UCSD-AML1 (cell line): Measurements from ENCODE around the gene MYO15A.
A peak's percentile ranks its signal among the peaks of the same experiment; 100 is the strongest.

Source experiments
- DNase-seq: peaks from one replicate; lab custom pipeline; 2025; ENCODE audit not compliant: unreplicated experiment; lab: John Stamatoyannopoulos, UW

MYO15A gene

GRCh38 chr17:18124345-18125126 lies 16.0 kb downstream of the MYO15A start:
- no peak for DNase-seq

DNA sequence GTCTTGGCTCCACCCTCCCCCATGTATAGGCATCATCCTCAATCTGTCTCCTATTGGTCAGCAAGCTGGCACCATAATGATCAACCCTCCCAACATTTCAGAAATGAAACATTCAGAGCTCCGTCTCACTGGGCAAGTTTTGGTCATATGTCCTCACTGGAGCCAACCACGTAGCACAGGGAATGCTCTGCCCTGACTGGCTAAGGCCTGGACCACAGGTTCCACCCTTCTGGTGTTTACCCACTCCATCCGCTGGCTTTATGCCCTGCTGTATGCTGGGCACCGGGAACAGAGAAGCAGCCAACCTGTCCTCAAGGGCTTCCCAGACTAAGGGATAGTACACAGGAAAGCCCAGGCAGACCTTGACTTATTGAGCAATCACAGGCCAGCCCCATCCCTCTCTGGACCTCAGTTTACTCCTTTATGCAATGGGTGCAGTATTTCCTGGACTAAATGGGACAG lies 20.5 kb downstream of the MYO15A start:
- DNase-seq = no peak

DNA sequence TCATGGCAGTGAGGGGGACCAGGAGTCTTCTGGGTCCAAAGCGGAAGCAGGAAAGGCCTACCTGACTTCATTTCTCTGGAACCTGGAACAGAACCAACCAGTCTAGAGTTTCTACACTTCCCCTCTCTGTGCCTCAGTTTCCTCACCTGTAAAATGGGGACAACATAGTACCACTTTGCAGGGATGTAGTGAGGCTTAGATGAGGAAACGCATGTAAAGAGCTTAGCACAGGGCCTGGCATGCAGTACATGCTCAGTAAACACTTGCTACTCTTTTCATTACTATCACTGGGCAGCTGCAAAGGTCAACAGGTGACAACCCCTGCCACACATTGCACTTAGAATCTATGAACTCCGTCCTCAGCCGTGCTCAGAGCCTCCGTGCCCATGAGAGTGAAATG lies 24.2 kb downstream of the MYO15A start:
- DNase-seq = no peak

DNA sequence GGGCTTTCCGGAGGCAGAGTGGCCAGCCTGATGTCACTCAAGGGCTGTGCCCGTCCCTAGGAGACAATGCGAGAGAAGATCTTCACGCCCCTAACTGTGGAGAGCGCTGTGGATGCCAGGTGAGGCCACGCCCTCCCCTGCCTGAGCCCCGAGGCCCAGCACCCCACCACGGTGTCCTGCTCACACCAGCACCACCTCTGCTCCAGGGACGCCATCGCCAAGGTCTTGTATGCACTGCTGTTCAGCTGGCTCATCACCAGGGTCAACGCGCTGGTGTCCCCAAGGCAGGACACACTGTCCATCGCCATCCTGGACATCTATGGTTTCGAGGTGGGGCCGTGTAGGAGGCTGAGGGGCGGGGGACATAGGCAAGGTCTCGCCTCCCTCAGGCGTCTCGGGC lies 27.8 kb downstream of the MYO15A start:
- no peak for DNase-seq

DNA sequence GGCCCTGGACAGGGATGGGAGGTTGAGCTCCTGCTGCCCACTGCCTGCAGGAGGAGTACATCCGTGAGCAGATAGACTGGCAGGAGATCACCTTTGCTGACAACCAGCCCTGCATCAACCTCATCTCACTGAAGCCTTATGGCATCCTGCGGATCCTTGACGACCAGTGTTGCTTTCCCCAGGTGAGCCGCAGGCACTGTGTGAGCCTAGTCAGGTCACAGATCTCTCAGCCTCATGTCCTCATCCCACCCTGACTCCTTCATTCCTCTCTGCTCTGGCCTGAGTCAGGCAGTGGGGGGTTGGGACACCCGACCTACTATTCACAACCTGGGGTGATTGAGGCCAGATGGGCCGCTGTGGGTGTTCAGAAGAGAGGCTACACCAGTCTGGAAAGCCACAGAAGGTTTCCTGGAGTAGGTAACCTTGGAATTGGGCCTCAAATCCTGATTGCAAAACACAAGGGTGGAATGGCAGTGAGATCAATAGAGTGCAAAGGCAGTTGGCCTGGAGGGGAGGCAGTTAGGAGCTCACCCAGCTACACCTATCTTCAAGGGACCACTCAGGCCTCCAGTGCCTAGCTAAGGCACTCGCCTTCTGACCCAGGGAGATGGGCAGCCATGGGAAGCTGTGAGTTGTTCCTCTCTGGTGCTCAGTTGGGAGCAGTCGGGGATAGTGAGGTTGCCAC lies 29.7 kb downstream of the MYO15A start:
- DNase-seq = no peak

DNA sequence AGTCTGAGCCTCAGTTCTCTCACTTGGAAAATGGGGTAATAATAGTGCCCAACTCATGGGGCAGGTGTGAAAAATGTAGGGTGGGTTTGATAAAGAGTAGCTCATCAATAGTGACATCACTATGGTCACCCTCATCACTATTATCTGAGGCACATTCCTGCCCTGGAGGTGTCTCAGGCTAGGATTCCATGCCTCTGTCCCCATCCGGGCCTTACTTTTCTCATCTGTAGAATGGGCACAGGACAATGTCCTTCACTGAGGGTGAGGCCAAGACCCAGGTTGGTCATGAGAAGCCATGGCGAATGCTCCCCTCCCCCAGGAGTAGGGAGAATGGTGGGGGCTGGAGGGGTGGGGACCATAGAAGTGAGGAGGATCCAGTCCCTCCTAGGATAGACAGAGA lies 30.5 kb downstream of the MYO15A start:
- DNase-seq = no peak

DNA sequence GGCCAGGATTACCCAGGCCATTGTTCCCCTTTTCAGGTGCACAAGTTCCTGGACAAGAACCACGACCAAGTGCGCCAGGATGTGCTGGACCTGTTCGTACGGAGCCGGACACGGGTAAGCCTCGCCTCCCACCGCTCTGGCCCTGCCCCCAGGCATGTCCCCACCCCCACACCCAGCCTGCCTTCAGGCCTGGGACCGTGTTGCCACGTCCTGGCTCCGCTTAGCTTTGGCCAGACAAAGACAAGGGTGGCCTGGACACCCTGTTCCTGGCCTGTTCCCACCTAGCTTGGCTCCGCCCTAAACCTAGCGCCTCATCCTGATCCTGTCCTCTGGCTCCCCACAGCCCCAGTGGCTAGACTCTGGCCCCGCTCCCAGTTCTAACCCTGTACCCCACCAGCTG lies 30.9 kb downstream of the MYO15A start:
- no peak for DNase-seq

DNA sequence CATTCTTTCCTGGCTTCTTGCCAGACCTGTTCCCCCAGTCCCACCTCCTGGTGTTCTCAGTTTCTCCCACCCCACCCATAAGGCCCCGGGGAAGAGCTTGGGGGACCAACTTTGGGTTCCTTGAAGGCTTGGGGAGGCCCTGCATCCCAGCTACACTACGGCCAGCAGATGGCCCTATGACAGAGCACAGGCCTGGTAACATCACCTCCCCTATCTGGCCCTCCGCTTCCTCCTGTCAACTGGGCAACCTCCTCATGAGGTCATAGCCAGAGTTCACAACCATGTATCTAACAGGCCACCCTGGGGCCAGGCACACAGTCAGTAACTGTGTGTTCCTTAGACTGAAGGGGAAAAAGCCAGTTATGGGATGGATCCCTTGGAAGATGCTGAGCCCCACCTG lies 31.4 kb downstream of the MYO15A start:
- peak; percentile 32 for DNase-seq

DNA sequence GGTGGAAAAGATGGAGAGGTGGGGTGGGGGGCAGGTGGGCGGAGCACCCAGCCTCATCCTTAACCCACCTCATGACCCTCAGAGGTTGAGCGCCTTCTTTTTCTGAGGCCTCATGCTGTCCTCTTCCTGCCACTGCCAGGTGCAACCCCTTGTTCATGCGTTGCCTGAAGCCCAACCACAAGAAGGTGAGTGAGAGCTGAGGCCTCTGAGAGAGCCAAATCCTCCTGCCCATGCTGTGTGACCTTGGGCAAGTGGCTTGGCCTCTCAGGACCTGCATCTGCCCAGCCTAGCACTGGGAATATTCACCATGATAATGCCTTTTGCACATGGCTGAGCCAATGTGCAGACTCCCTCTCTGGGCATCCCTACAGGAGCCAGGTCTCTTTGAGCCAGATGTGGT lies 32.1 kb downstream of the MYO15A start:
- DNase-seq = no peak

- DNase-seq = no peak
These were observed 32.8 kb downstream of the MYO15A start for GRCh38 chr17:18141210-18141803.

- DNase-seq = no peak
These were observed 33.9 kb downstream of the MYO15A start for GRCh38 chr17:18142417-18142816.

DNA sequence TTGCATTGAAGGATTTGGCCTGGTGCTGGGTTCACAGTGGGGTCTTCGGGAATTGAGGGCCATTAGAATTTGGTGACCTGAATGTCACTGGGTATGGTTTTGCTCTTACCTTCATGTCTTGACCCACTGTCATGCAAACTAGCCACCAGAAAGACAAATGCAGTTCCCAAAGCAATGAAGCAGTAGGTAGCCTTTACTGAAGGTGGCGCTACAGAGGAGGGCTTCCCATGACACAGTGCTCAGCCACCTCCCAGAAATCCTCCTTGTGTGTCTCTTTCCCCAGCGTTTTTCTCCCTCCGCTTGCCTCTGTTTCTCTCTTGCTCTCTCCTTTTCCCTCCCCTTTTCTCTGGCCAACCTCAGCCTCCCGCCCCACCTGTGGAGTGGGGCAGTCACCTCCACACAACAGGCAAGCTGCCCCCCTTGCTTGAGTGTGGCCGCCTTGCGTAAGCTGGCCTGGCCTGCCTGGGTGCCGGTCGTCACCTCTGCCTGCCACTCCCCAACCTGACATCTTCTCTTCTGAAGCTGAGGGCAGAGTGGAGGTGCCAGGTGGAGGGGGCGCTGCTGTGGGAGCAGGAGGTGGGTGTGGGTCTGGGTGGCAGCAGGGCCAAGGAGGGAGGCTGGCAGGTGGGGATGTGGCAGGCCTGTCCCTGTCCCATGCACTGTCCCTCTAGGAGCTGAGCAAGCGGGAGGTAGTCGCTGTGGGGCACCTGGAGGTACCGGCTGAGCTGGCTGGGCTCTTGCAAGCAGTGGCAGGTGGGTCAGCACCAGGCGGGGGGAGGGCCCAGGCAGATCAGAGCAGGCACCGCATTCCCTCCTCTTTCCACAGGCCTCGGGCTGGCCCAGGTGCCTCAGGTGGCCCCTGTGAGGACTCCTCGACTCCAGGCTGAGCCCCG lies 34.7 kb downstream of the MYO15A start:
- DNase-seq = peak; percentile 22

DNA sequence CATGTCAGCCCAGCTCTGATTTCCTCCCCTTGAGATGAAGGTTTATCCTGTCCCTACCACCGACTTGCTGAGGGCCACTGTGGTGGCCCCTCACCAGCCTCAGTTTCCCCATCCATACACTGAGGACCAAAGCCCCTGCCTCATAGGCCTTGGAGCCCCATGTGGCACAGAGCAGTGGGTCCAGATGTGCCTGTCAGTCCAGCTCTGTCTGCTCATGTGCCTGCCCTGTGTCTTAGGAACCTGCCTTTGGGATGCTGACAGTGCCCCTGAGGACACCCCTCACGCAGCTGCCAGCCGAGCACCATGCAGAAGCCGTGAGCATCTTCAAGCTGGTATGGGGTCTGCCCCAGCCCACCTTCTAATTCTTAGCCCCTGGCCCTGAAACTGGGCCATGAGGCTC lies 35.7 kb downstream of the MYO15A start:
- no peak for DNase-seq

DNA sequence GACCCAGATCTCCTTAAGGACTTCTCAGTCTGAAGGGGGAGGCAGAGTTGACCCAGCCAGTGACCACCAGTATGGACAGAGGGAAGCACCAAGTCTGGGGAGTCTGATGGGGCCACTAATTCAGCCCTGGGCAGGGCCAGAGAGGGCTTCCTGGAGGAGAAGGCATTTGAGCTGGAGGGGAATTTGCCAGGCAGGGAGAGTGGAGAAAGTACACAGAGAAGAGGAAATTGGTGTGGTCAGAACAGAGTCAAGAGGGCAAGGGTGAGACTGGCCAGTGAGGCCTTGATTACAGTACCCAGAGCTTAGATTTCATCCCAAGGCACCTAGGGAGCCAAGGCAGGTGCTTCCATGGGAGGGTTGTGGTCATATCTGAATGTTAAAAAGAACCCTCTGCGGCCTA lies 36.3 kb downstream of the MYO15A start:
- DNase-seq = no peak

DNA sequence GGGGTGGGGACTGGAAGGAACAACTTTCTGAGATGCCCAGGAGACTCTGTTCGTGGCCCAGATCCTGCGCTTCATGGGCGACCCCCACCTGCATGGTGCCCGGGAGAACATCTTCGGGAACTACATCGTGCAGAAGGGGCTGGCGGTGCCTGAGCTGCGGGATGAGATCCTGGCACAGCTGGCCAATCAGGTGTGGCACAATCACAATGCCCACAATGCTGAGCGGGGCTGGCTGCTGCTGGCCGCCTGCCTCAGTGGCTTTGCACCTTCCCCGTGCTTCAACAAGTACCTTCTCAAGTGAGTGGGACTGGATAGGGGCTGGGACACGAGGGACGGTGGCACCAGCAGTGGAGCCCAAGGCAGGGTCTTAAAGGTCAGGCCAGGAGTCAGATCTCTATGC lies 37.3 kb downstream of the MYO15A start:
- DNase-seq = no peak

DNA sequence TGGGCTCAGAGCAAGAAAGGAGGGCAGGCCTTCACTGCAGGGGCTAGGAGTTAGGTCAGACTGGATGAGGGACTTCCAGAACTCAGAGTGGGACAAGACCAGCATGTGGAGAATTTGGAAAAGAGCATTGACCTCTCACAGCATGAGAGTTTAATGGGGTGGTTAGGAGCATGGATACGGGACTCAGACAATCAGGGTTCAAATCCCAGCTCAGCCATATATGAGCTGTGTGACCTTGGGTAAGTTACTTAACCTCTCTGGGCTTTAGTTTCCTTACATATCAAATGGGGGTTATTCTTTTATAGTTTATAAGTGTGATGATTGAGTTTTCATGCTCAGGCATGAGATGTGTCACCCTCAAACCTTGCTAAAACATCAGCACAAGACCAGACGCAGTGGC lies 37.7 kb downstream of the MYO15A start:
- no peak for DNase-seq

- DNase-seq = no peak
These were observed 38.4 kb downstream of the MYO15A start for GRCh38 chr17:18146980-18147379.

DNA sequence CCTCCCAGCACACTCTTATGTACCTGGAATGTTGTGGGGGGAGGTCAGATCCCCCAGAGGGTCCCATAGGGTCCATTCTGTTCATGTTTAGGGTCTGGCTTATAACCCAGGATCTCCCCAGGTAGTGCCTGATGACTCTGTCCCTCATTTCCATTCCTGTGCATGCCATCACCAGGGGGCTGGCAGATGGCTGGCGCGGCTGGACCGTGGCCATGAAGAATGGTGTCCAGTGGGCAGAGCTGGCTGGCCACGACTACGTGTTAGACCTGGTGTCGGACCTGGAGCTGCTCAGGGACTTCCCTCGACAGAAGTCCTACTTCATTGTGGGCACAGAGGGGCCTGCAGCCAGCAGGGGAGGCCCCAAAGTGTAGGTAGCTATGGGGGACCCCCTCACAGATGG lies 40.0 kb downstream of the MYO15A start:
- DNase-seq = no peak

DNA sequence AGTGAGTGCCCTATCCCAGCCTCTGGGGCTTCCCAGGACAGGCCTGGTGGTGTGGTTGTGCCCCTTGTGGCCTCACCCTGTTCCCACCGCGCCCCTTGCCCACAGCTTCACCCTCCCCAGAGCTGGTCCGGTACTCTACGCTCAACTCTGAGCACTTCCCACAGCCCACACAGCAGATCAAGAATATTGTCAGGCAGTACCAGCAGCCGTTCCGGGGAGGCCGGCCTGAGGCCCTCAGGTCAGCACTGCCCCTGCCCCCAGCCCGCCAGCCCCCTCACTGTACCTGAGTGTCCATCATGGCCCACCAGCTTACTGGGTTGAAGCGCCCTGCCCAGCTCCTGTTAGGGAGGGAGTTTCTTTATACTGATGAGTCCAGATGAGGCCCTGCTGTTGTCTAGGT lies 42.7 kb downstream of the MYO15A start:
- DNase-seq = no peak

DNA sequence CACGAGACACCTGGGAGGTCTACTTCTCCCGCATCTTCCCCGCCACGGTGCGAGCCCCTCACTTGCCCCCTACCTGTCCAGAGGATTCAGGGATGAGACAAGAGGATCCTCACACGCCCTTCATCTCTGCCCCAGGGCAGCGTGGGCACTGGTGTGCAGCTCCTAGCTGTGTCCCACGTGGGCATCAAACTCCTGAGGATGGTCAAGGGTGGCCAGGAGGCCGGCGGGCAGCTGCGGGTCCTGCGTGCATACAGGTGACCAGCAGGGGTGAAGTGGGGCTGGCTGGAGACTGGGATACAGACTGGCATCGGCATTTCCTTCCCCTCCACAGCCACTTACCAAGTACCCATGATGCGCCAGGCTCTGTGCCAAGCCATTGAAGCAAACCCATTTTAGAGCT lies 46.6 kb downstream of the MYO15A start:
- DNase-seq = no peak
